ENCODE results near the gene PTCD2.
"Not testable (repeated sequence)": the region's sequence is repeated elsewhere in the genome, so short reads cannot be mapped to it uniquely, and the experiment has no call there.

The PTCD2 gene

DNA sequence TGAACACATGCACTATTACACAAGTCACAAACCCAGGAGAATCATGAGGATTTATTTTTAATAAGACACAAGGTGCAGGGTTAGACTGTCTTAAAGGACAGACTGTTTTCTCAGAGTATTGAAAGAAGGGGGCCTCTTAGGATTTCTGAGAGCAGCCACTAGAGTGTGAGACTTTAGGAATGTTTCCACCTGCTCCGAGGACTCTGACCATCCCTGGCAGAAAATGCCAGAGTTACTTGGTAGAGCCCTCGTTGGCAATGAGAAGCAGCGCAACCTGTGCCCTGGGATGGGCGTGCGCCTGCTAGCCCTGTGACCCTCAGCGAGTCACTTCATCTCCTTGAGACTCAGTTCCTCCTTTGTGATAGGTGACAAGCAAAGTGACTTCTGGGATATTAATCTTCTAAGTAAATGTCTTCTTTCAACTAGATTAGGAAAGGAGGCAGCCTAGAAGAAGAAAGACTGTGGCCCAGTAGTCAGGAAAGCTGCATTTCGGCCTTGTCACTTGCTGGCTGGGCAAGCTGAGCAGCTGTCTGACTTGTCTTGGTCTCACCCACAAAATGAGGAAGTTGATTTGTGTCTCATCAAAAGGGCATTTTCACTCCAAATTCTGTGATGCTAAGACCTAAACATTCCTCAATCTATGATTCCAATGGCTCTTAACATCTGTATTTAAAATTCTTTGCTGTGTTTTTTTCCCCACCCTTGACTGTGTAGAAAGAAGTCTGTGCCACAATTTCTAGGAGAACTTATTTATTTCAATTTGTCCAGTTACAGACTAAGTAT lies 60.5 kb downstream of the PTCD2 start:
- DNase-seq (ENCODE audit: low spot score) = no peak

DNA sequence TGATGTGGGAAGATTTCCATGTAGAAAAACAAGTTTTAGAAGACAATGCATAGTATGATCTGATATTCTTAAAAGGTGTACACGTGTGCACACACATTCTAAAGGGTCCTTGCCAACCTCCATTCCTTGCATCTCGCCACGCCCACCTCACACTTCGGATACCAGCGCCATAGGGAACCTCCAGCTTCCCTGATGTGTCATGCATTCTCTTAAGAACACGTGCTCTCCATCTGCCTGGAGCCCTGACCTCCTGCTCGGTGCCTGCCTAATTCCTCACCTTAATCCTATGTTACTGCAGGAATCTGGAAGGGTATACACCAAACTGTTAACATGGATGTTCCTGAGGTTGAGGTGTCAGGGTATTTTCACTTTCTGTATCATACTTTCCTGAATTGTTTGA lies 63.1 kb downstream of the PTCD2 start:
- no peak for DNase-seq (ENCODE audit: low spot score)

DNA sequence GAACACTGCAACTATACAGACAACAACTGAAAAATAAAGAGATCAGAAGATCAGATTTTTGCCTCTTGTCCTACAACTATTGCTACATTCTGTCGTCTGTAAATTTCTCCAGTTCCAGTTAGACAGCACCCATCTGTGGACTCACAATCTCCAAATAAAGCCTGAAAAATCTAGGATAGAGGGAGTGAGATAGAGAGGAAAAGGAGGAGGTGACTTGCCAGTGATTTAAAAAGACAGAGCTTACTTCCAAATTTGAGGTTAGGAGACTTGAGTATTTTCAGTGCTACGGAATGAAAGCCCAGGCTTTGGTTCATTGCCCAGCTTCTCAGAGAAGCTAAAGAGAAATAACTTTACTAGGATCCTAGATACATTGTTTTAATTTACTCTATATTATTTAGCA lies 63.6 kb downstream of the PTCD2 start:
- DNase-seq (ENCODE audit: low spot score) = no peak

DNA sequence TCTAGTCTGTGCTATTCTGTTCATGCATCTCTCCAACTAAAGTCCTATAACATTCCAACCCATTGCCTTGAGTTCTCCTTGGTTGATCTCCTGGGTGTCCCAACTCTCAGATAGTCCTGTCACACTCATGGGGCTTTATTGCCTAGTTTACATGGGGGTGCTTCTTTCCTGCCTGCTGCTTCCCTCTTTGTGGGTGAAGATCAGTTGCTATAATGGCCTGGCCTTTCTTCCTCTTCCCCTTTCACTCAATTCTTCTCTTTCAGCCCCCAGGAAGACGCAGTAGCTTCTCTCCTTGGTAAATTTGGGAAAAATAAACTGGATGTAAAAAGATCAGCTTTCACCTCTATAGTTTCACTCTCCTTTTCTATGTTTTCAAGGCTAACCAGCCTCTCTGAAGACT lies 66.5 kb downstream of the PTCD2 start:
- no peak for DNase-seq (ENCODE audit: low spot score)

DNA sequence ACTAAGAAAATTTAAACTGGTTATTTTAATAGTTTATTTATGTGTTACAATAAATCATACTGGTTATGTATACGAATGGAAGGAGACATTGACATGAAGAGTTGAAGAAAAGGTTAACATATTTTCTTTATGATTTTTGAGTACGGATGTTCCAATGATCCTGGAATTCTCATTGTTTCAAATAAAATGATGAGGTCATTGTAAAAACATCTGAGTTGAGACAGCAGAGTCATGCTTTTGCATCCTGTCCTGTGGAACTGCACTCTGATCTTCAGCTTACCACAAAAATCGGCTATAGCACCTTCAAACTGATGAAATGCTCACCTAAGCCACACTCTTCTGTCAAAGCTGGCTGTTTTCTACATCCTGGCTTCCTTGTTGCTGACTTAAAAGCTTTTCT lies 67.8 kb downstream of the PTCD2 start:
- no peak for DNase-seq (ENCODE audit: low spot score)

DNA sequence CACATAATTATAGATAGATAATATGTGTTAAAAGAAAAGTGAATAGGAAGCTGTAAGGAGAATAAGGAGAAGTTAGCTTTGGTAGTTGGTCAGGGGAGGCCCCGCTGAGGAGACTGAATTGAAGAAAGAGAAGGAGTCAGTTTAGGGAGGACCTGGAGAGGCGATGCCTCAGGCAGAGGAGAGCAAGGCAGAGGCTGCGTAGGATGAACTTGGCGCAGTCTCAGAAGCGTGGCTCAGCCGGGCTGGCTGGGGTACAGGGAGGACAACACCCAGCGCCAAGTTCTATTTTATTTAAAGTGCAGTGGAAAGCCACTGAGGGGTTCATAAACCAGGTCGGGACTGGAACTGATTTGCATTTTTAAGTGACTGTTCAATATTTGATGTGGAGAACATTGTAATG lies 68.5 kb downstream of the PTCD2 start:
- no peak for DNase-seq (ENCODE audit: low spot score)

DNA sequence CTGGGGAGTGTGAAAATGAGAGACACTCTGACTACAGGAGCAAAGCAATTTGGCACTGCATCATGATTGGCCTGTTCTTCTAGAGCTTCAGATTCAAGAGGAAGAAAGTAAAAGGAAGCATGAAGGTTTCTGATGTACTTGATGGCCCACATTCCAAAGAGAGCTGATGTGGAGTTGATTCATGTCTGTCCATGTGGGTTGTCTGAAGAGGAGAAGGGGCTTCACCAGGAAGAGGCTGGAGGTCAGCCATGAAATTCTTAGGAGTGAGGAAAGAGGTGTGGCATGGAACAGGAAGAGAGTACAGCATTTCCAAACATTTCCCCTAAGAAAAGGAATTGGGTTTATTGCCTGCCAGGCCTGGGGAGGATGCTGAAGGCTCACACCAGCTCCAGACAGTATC lies 70.7 kb downstream of the PTCD2 start:
- DNase-seq (ENCODE audit: low spot score) = no peak

DNA sequence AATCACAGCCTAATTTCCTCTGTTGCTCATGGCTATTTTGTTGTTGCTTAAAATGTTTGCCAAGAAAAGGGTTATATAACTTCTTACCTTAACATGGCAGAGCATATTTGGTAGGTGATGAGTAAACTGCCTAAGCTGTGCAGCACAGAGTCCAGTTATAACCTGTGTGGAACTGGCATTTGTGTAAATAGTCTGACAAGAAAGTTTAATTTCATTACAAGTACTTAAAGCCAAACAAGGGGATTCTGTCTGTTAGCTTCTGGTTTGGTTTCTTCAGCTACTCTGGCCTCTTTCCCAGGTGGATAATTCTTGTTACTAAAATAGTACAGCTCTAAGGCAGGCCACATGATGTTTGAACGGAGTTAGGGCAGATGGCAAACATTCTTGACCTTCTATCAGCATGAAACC lies 72.2 kb downstream of the PTCD2 start:
- no peak for DNase-seq (ENCODE audit: low spot score)

DNA sequence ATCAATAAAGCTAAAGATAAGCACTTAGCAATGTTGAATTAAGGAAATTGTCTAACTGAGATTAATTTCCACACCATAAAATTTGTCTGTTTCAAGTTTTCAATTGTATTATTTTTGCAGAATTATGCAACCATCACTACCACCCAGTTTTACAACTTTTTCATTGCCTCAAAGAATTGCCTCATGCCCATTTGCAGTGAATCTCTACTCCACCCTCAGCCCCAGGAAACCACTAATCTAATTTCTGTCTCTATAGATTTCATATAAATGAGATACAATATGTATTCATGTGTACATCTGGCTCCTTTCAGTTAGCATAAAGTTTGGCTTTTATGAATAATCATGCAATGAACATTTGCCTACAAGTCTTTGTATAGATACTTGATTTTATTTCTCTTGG lies 72.9 kb downstream of the PTCD2 start:
- DNase-seq (ENCODE audit: low spot score) = no peak

DNA sequence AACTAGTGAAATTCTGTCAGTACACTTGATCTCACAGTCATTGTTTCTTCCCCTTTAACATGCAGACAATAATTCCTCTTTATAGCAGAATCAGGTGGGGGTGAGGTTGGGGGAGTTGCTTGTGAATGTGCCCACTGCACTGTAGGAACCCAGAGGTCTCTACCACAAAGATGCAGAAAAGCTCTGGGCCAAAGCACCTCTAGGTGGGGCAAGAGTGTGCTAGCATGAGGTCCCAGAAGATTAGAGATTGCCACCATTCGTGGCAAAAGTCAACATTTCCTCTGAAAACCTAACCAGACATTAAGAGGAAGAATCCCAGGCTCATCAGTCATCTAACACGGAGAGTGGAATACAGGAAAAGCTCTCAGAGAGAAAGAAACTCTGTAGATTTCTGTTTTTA lies 74.5 kb downstream of the PTCD2 start:
- DNase-seq (ENCODE audit: low spot score) = no peak

DNA sequence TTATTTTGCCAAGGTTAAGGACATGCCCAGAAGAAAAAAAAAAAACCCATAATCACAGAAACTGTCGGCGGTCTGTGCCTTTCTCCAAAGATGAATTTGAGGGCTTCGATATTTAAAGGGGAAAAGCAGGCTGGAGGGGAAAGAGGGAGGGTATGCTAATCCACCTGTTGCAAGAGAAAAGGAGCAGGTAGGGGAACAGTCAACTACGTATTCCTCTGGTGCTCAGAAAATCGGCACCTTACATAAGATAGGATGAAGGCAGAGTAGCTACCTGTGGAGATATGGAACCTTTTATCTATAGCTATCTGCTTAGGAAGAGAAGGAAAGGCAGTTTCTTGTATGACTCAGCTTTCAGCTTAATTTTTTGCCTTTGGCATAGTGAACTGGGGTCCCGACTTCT lies 77.7 kb downstream of the PTCD2 start:
- DNase-seq (ENCODE audit: low spot score) = no peak

DNA sequence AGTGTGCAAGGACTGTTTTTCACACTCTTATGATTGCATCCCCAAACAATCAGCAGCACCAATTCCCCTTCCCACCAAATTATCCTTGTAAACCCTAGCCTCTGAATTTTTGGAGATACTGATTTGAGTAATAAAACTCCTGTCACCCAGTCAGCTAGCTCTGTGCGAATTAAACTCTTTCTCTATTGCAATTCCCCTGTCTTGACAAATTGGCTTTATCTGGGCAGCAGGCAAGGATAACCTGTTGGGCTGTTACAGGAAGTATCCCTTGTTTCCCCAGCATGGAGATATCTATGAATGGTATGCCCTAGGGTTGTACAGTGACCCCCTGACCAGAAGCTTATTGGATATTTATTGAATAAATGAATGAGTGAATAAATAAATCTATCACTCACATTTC lies 80.8 kb downstream of the PTCD2 start:
- no peak for DNase-seq (ENCODE audit: low spot score)

DNA sequence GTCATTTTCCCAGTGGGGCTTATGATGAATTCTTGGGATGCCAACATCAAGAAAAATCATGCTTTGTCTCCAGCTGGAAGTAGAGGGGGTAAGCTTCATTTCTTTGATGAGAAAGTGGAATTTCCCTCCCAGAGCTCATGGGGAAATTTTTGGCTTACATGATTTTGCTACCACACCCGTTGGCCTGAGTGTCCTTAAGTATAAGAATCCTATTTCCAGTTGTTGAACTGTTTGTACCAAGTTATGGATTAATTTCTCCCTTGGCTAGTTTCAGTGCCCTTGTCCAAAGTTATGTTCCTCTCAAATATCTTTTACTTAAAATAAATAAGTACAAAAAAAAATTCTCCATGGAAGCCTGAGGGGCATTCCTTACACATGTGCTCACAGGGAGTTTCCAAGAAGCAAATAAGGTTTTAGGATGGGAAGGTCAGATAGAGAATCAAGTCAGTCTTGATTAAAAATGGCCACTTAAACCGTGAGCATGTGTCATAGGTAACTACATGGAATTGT lies 82.3 kb downstream of the PTCD2 start:
- no peak for DNase-seq (ENCODE audit: low spot score)

DNA sequence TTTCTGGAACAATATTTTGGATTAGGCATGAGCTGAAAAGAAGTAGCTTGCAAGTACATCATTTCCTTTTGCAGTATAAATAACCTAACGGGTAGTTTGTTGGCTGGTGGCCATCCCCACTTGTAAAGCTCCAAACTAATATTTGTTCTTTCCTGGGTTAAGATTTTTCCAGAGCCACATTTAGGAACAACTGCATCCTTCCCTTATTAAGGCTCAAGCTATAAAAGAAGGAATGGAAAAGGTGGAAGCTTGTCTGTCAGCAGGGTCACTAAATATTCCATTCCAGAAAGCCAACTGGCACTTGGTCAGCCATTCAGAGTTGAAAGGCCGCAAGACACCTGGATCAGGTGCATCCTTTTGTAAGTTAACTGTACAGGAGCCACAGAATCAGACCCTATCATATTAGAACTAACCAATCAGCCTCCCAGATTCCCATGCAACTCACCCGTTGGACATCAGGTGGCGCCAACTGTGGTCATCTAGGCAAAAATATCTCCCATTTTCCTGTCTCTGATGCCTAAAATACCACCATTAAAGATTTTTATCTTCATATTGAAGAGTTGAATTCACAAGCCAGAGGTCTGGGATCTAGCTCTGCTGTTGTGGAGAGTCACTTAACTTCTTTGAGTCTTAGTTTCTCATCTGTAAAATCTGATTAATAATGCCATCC lies 82.9 kb downstream of the PTCD2 start:
- no peak for DNase-seq (ENCODE audit: low spot score)

DNA sequence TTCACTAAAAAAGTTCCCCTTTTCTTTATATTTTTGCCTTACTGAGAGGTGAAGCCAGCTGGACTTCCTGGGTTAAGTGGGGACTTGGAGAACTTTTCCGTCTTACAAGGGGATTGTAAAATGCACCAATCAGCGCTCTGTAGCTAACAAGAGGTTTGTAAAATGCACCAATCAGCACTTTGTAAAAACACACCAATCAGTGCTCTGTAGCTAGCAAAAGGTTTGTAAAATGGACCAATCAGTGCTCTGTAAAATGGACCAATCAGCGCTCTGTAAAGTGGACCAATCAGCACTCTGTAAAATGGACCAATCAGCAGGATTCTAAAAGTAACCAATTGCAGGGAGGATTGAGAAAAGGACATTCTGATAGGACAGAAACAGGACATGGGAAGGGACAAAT lies 84.6 kb downstream of the PTCD2 start:
- DNase-seq (ENCODE audit: low spot score) = not testable (repeated sequence)

DNA sequence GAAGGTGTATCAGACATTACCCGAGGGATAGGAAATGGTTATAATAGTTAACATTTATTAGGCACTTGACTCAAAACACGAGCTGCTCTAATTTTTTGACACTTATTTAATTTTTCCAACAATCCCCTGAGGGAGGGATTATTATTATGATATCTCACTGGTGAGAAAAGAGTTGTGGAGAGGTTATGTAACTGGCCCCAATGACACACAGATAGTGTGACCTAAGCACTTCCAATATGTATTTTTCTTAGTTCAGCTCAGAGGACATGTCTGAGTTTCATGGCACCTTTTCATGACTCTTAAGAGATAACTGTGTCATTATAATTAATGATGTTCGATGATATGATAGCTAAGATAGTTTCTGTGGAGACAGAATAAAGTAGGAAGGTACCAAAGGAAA lies 86.9 kb downstream of the PTCD2 start:
- DNase-seq (ENCODE audit: low spot score) = no peak

DNA sequence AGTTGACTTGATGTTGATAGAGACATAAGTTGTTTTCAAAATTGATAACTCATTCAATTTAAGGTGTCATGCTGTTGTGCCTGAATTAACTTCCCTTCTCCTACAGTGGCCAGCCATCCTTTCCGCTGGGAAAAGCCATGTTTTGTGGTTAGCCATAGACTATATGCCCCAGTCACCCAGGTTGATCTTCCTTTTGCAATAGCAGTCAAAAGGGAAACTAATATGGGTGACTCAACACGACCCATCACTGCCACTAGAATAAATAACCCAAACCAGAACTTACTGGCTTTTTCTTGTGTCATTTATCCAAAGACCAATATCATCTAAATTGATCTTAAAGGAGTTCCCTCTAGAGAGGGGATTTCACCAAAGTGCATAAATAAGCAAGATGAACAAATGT lies 87.4 kb downstream of the PTCD2 start:
- DNase-seq (ENCODE audit: low spot score) = no peak

DNA sequence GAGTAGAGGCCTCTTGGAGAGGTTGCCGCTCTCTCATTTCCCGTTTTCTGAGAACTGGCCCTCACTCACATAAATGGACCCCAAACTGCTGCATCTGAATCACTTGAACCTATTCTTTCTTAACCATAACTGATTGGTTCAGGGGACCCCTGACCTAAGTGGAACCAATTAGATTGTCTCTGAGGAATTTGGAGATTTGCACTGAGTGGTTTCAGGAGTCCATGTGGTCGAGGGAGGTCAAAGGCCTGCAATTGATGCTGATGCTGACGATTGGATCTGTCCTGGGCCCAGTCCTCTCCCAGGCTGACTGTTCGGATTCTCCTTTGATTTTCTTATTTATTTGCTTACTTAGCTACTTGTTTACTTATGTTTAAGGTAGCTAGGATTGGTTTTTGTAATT lies 88.0 kb downstream of the PTCD2 start:
- no peak for DNase-seq (ENCODE audit: low spot score)

DNA sequence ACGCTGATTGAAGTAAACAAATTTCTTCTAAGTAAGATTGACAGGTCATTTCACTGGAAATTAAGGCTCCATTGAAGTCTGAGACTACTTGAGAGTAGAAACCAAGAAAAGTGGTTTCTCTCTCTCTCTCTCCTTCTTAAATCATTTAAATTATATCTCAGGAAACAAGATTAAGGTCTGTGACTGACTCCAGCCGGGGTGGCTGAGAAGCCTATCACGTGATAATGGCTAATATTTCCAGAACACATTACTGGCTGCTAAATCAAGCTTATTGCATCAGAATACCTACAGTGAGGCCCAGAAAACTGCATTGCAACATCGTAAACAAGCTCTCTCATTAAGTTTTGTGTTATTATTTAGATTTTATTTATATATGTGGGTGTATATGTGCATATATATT lies 88.4 kb downstream of the PTCD2 start:
- no peak for DNase-seq (ENCODE audit: low spot score)

DNA sequence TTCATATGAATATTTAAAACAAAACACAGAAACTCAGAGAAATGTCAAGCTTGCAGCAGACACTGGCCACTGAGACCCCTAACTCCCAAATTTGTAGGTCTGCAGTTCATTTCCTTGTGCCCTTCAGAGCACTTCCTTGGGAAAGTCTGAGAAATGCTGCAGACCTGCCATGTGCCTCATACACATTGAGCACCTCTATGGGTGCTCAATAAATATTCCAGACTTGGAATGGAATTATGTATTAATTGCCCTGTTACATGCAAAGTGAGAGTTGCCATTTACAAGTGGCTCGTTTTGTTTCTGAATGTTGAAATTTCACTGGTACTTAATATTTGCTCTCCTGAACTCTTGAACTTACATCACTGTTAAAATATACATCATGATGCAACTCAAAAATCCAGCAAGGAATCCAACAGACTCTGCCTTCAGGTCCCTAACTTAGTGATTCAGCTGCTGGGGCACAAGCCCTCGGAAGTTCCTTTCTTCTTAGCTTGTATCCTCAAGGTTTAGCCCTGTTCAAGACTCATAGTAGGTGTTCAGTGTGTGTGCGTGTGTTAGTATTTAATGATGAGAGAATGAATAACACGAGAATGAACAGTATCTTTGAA lies 90.6 kb downstream of the PTCD2 start:
- DNase-seq (ENCODE audit: low spot score) = no peak

DNA sequence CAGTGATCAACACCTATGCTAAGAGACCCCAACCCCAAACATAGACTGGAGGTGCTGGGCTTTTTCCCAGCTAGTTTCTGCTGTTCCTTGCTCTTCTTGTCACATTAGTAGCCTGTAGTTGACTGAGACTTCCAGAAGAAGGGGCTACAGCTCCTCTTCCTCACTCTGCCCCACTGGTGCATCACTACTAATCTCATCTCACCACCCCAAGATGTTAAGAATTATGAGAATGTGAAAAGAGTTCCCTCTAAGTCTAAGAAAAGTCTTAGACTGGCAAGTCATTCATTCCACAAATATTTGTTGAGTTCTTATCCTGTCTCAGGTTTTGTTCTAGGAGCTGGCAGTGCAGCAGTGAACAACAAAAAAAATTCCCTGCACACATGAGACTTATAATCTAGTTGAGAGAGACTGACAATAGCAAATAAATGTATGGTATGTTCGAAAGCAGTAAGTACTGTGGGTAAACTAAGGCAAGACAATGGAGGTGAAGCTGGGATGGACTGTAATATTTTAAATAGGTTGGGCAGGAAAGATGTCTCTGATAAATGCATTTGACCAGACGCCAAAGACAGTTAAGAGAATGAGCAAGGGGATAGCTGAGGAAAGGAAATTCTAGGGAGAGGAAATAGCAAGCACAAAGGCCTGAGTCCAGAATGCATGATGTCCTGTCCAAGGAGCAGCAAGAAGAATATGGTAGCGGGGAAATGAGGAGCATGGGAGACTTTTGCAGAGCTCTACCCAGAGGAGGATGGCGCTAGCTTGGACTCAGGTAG lies 92.3 kb downstream of the PTCD2 start:
- no peak for DNase-seq (ENCODE audit: low spot score)

DNA sequence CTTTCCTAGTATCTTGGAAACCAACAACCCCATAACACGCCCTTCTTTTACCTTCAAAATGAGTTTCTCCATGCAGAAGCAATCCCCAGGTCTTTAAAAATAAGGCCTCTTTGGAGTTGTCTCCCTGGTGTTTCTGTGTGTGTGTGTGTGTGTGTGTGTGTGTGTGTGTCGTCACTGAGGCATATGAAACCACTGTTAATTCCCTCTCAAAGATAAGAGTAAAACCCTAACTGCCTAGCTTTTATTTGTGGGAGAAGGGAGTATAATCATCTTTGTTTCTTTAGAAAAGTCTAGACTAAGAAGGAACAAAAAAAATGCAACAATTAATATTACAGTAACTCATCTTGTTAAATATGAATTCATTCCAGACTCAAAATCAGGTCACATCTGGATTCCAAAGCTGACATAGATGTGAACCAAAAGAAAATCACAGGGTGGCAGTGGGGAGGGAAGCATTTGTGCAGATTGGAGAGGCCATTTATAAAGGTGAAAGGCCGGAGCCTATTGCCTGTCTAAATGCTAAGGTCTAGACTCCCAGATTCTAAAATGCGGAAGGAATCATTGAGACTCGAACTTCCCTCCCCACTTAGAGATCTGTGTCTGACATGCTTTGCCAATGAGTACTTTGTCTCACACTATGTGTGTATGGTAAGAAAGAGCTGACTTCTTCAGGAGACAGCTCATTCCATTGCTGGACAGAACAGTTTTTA lies 95.6 kb downstream of the PTCD2 start:
- no peak for DNase-seq (ENCODE audit: low spot score)
